NOMO-1 treated with dmso at 0.1 percent for 144 hours (cell line): ENCODE results near the gene PKP1.

Experiments used
- DNase-seq: peaks from one replicate; lab custom pipeline; 2025; ENCODE audit not compliant: unreplicated experiment; lab: John Stamatoyannopoulos, UW

The PKP1 gene

GRCh38 chr1:201327687-201328240, 44.5 kb downstream of the PKP1 start:
- DNase-seq: no peak

- no peak for DNase-seq
Measured at GRCh38 chr1:201328576-201328975, 45.3 kb downstream of the PKP1 start.

GRCh38 chr1:201329286-201329685, 46.0 kb downstream of the PKP1 start:
- DNase-seq: no peak

- DNase-seq: no peak
Measured at GRCh38 chr1:201329801-201330200, 46.5 kb downstream of the PKP1 start.

GRCh38 chr1:201330541-201330940, 47.2 kb downstream of the PKP1 start:
- no peak for DNase-seq

- DNase-seq: no peak
Measured at GRCh38 chr1:201331166-201331565, 47.9 kb downstream of the PKP1 start.

GRCh38 chr1:201332021-201332420, 48.7 kb downstream of the PKP1 start:
- no peak for DNase-seq

- no peak for DNase-seq
Measured at GRCh38 chr1:201332616-201333335, 49.5 kb downstream of the PKP1 start.

GRCh38 chr1:201334325-201335173, 51.2 kb downstream of the PKP1 start:
- no peak for DNase-seq

GRCh38 chr1:201335174-201335870, 52.0 kb downstream of the PKP1 start:
- DNase-seq: no peak

GRCh38 chr1:201335901-201336300, 52.6 kb downstream of the PKP1 start:
- DNase-seq: no peak

- DNase-seq: no peak
Measured at GRCh38 chr1:201336711-201337450, 53.6 kb downstream of the PKP1 start.

- DNase-seq: no peak
Measured at GRCh38 chr1:201341377-201341776, 58.1 kb downstream of the PKP1 start.

GRCh38 chr1:201344206-201345080, 61.1 kb downstream of the PKP1 start:
- DNase-seq: no peak

GRCh38 chr1:201345081-201345355, 61.7 kb downstream of the PKP1 start:
- no peak for DNase-seq

GRCh38 chr1:201346337-201346939, 63.1 kb downstream of the PKP1 start:
- DNase-seq: no peak

- no peak for DNase-seq
Measured at GRCh38 chr1:201346987-201347386, 63.7 kb downstream of the PKP1 start.

- no peak for DNase-seq
Measured at GRCh38 chr1:201347498-201348210, 64.3 kb downstream of the PKP1 start.

GRCh38 chr1:201348211-201348566, 64.9 kb downstream of the PKP1 start:
- no peak for DNase-seq
